Cortex of kidney (tissue), 1 donor: ENCODE data around the gene MRPL19.

ENCODE experiments used
- DNase-seq: peaks from one replicate; lab custom pipeline; 2025; lab: John Stamatoyannopoulos, UW

Gene MRPL19

GRCh38 chr2:75646583-75647425, at the start of gene MRPL19:
MRPL19 (plus strand) TSS chr2:75646783; CDS start chr2:75646808, 25 bp downstream.
- no peak for DNase-seq

- no peak for DNase-seq
Observed at GRCh38 chr2:75596784-75597183, 49.8 kb upstream of the MRPL19 start.

GRCh38 chr2:75597949-75598348, 48.6 kb upstream of the MRPL19 start:
- no peak for DNase-seq

- no peak for DNase-seq
Observed at GRCh38 chr2:75598589-75599155, 47.9 kb upstream of the MRPL19 start.

- DNase-seq, result no peak
Observed at GRCh38 chr2:75600461-75601011, 46.0 kb upstream of the MRPL19 start.

- no peak for DNase-seq
Observed at GRCh38 chr2:75602724-75603342, 43.8 kb upstream of the MRPL19 start.

- no peak for DNase-seq
Observed at GRCh38 chr2:75603477-75603876, 43.1 kb upstream of the MRPL19 start.

GRCh38 chr2:75604484-75604883, 42.1 kb upstream of the MRPL19 start:
- no peak for DNase-seq

- no peak for DNase-seq
Observed at GRCh38 chr2:75605770-75606529, 40.6 kb upstream of the MRPL19 start.

- DNase-seq, result no peak
Observed at GRCh38 chr2:75606761-75607399, 39.7 kb upstream of the MRPL19 start.

- no peak for DNase-seq
Observed at GRCh38 chr2:75607400-75607798, 39.2 kb upstream of the MRPL19 start.

GRCh38 chr2:75607988-75608683, 38.4 kb upstream of the MRPL19 start:
- DNase-seq, result no peak

- DNase-seq, result no peak
Observed at GRCh38 chr2:75608684-75609333, 37.8 kb upstream of the MRPL19 start.

GRCh38 chr2:75609334-75609689, 37.3 kb upstream of the MRPL19 start:
- DNase-seq, result no peak

- no peak for DNase-seq
Observed at GRCh38 chr2:75609937-75610508, 36.6 kb upstream of the MRPL19 start.

GRCh38 chr2:75610671-75611070, 35.9 kb upstream of the MRPL19 start:
- DNase-seq, result no peak

- no peak for DNase-seq
Observed at GRCh38 chr2:75612108-75612861, 34.3 kb upstream of the MRPL19 start.

GRCh38 chr2:75612862-75613243, 33.7 kb upstream of the MRPL19 start:
- no peak for DNase-seq

GRCh38 chr2:75614162-75614651, 32.4 kb upstream of the MRPL19 start:
- no peak for DNase-seq
